SK-N-SH treated with all-trans-retinoic acid at 6 μM for 48 hours (cell line): ENCODE measurements around the gene ATL1.
"Not testable (repeated sequence)": the region's sequence is repeated elsewhere in the genome, so short reads cannot be mapped to it uniquely, and the experiment has no call there.

Experiments
- ATAC-seq: fragments of 200-7000 bp; cut with Tn5 transposase; 3 replicates; pipeline ENCODE4 v1.9.1; 2020; ENCODE audit warnings: mild to moderate bottlenecking, moderate library complexity
- ARNTL ChIP-seq: fragments of 450-650 bp; formaldehyde crosslinking; IDR thresholded peaks from 2 replicates; pipeline ENCODE4 v1.5.0; 2020; ENCODE audit warnings: low read depth, mild to moderate bottlenecking, moderate library complexity, borderline replicate concordance
- BACH2 ChIP-seq: fragments of 250-450 bp; sonication (Bioruptor Pico); IDR thresholded peaks from 2 replicates; pipeline ENCODE4 v1.9.0; 2021; ENCODE audit warnings: mild to moderate bottlenecking, borderline replicate concordance
- CREB5 ChIP-seq: fragments of 250-450 bp; sonication (Bioruptor Pico); IDR thresholded peaks from 2 replicates; pipeline ENCODE4 v1.5.1; 2020; ENCODE audit warnings: low read depth, mild to moderate bottlenecking, moderate library complexity
- CSRNP3 ChIP-seq: fragments of 250-450 bp; sonication (Bioruptor Pico); IDR thresholded peaks from 2 replicates; pipeline ENCODE4 v1.5.1; 2021; ENCODE audit warnings: mild to moderate bottlenecking, moderate library complexity
- ESRRG ChIP-seq: fragments of 250-450 bp; sonication (Bioruptor Pico); IDR thresholded peaks from 2 replicates; pipeline ENCODE4 v1.6.1; 2021; ENCODE audit warnings: mild to moderate bottlenecking
- GLIS3 ChIP-seq: fragments of 250-450 bp; sonication (Bioruptor Pico); IDR thresholded peaks from 2 replicates; pipeline ENCODE4 v1.5.0; 2020; ENCODE audit warnings: mild to moderate bottlenecking, moderate library complexity
- POU6F1 ChIP-seq: fragments of 250-450 bp; sonication (Bioruptor Pico); IDR thresholded peaks from 2 replicates; pipeline ENCODE4 v1.8.0; 2021; ENCODE audit warnings: low read depth, mild to moderate bottlenecking, moderate library complexity, borderline replicate concordance
- PPARA ChIP-seq: fragments of 250-450 bp; sonication (Bioruptor Pico); IDR thresholded peaks from 2 replicates; pipeline ENCODE4 v1.5.0; 2020; ENCODE audit warnings: mild to moderate bottlenecking, borderline replicate concordance
- RARB ChIP-seq: fragments of 250-450 bp; sonication (Bioruptor Pico); IDR thresholded peaks from 2 replicates; pipeline ENCODE4 v1.8.0; 2021; ENCODE audit warnings: mild to moderate bottlenecking, moderate library complexity
- SNAI2 ChIP-seq: fragments of 250-450 bp; sonication (Bioruptor Pico); IDR thresholded peaks from 2 replicates; pipeline ENCODE4 v1.5.0; 2020; ENCODE audit warnings: mild to moderate bottlenecking, moderate library complexity
- TCF4 ChIP-seq: fragments of 250-450 bp; sonication (Bioruptor Pico); IDR thresholded peaks from 2 replicates; pipeline ENCODE4 v1.8.0; 2021; ENCODE audit warnings: mild to moderate bottlenecking, moderate library complexity, borderline replicate concordance
- TOX ChIP-seq: fragments of 250-450 bp; sonication (Bioruptor Pico); IDR thresholded peaks from 2 replicates; pipeline ENCODE4 v1.8.0; 2021; ENCODE audit warnings: mild to moderate bottlenecking, moderate library complexity, borderline replicate concordance
- TSHZ2 ChIP-seq: fragments of 250-450 bp; sonication (Bioruptor Pico); IDR thresholded peaks from 2 replicates; pipeline ENCODE4 v1.5.0; 2020; ENCODE audit warnings: mild to moderate bottlenecking, moderate library complexity
- ZC3H10 ChIP-seq: fragments of 250-450 bp; sonication (Bioruptor Pico); IDR thresholded peaks from 2 replicates; pipeline ENCODE4 v1.5.1; 2021; ENCODE audit warnings: mild to moderate bottlenecking, moderate library complexity
- ZFP30 ChIP-seq: fragments of 450-650 bp; formaldehyde crosslinking; IDR thresholded peaks from 2 replicates; pipeline ENCODE4 v1.5.0; 2022; ENCODE audit warnings: mild to moderate bottlenecking, moderate library complexity
- ZNF70 ChIP-seq: fragments of 450-650 bp; formaldehyde crosslinking; IDR thresholded peaks from 2 replicates; pipeline ENCODE4 v1.5.0; 2020; ENCODE audit warnings: mild to moderate bottlenecking, moderate library complexity

The ATL1 gene

GRCh38 chr14:50616275-50616674 is 56.3 kb downstream of the ATL1 start (continued):
- TF ChIP-seq POU6F1 (no peak), ESRRG (CRISPR knock-in tag) (no peak)

- peak; percentile 96 for ATAC-seq
- no peak for TF ChIP-seq TSHZ2 (CRISPR knock-in tag)
- no peak for TF ChIP-seq RARB (CRISPR knock-in tag)
- TF ChIP-seq ZC3H10 (CRISPR knock-in tag): no peak
- no peak for TF ChIP-seq GLIS3
- TF ChIP-seq CSRNP3 (CRISPR knock-in tag): no peak
- no peak for TF ChIP-seq ARNTL (CRISPR knock-in tag)
These were observed 59.7 kb downstream of the ATL1 start for GRCh38 chr14:50619569-50620141.

- ATAC-seq: no peak
- no peak for TF ChIP-seq CREB5 (CRISPR knock-in tag)
- no peak for TF ChIP-seq ZFP30
- no peak for TF ChIP-seq TOX (CRISPR knock-in tag)
- TF ChIP-seq SNAI2 (CRISPR knock-in tag): no peak
- TF ChIP-seq PPARA: no peak
- TF ChIP-seq GLIS3: no peak
These were observed 60.4 kb downstream of the ATL1 start for GRCh38 chr14:50620341-50620740.

- ATAC-seq: no peak
- no peak for TF ChIP-seq TSHZ2 (CRISPR knock-in tag)
- TF ChIP-seq ZNF70 (CRISPR knock-in tag): no peak
- TF ChIP-seq GLIS3: no peak
- TF ChIP-seq BACH2 (CRISPR knock-in tag): no peak
These were observed 63.0 kb downstream of the ATL1 start for GRCh38 chr14:50622978-50623377.

- no peak for ATAC-seq
- no peak for TF ChIP-seq TCF4 (CRISPR knock-in tag)
These were observed 64.5 kb downstream of the ATL1 start for GRCh38 chr14:50624447-50624846.

- ATAC-seq: not testable (repeated sequence)
These were observed 65.0 kb downstream of the ATL1 start for GRCh38 chr14:50624947-50625346.
